Spinal cord (tissue), 10 donors: ENCODE measurements around the gene TUSC2. TPM values are rescaled to one million over a fixed set of nuclear protein-coding genes. Genes with fewer than 3 reads are reported as not detected.

ENCODE experiments used
- DNase-seq, 6 donors: peaks; one replicate each; pipeline versions ENCODE4 v3.0.0 to v3.0.0-alpha.2; 2013 to 2015; ENCODE audit warnings: low spot score in 6 of 6, low read depth in 4 of 6
- H3K27ac ChIP-seq: one replicate; pipeline ENCODE4 v1.5.1; 2013; ENCODE audit warnings: low read depth, low read length, control low read depth
- H3K27me3 ChIP-seq: one replicate; pipeline ENCODE4 v1.6.1; 2013; ENCODE audit warnings: low read length; ENCODE audit not compliant: control insufficient read depth, insufficient read depth
- H3K36me3 ChIP-seq: one replicate; pipeline ENCODE4 v1.6.1; 2013; ENCODE audit warnings: low read length; ENCODE audit not compliant: control insufficient read depth, insufficient read depth
- H3K4me1 ChIP-seq: one replicate; pipeline ENCODE4 v1.6.1; 2013; ENCODE audit warnings: low read length; ENCODE audit not compliant: control insufficient read depth, insufficient read depth
- H3K4me3 ChIP-seq: one replicate; pipeline ENCODE4 v1.5.1; 2013; ENCODE audit warnings: low read depth, low read length, control low read depth
- H3K9me3 ChIP-seq: one replicate; pipeline ENCODE4 v1.6.1; 2013; ENCODE audit warnings: low read length; ENCODE audit not compliant: control insufficient read depth, insufficient read depth
- WGBS: methylation state at CpG from one replicate; pipeline ENCODE4 v1.1.5; 2013; ENCODE audit warnings: missing lambda C conversion rate; ENCODE audit not compliant: insufficient coverage; 5-methylcytosine and 5-hydroxymethylcytosine counted together
- polyA plus RNA-seq, 2 donors: library from polyadenylated mRNA; unstranded; fragments of 120-200 nt; gene quantifications; one replicate each; pipeline ENCODE4 v1.2.1, GENCODE V29; 2013; ENCODE audit not compliant: insufficient read length in 2 of 2
- total RNA-seq, 2 donors: library from RNA; depleted of rRNA in 1 of 2; stranded (reverse); fragments of 120-200 nt in 1 of 2; fragments of >200 nt in 1 of 2; gene quantifications; one replicate each; pipeline versions ENCODE4 v1.2.3 to v1.2.4, GENCODE V29; 2013 to 2014
- donor health status: healthy.

TUSC2 gene
- total and polyA plus RNA-seq, 4 donors: 17.0 to 50.7 (median 37.2) TPM

DNA sequence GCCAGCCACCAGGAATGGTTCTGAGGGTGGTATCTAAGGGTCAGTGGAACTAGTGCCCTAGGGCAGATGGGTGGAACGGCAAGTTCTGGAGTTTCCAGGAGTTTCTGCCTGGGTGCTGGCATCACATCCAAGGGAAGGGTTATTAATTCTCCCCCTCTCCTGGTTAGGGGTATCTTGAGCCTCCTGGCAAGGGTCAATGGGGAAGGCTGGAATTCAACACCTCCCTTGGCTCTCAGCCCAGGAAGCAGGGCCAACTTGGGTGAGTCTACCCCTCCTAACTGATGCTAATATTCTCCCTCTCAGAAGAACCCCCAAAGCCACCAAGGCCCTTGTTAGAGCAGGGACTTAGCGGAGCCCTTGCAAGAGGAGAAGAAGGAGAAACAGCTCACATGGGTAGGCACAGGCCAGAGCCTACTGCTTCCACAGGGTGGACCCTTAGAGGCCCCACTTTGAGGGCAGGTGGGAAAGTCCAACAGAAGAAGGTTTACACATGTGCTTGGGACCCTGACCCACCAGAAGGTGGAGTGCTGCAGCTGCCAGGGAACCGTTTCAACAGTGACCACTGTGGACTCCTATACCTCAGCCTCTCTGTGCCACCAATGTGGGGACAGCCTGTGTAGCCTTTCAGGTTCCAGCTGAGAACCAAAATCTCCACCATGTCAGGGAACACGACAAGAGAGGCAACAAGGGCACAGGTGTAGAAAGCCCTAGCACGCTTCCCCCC is 28.0 kb upstream of the TUSC2 start:
- H3K4me1 ChIP-seq: peaks cover 58% of the 10 kb centered on the region
- H3K4me3 ChIP-seq: no peak overlapping the region

DNA sequence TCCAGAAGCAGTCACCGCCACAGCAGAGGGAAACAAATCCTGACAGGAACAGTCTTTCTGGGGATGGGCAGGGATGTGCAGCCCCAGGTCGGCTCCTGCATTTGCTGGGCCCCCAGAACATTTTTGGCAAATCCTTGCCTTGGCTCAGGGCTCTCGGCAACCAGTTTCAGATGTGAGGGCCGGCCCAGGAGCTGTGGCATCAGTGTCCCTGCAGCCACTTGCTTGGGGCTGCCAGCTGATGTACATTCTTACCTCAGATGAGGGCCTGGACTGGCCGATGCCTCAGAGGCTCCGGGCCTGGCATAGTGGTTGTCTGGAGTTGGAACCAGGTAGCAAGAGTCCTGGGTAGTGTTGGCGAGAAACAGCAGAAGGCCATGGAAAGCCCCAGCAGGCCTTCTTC is 26.8 kb upstream of the TUSC2 start:
- no peak overlapping the region for H3K27ac ChIP-seq
- H3K27me3 ChIP-seq: no peaks in the 10 kb centered on the region
- peaks cover 63% of the 10 kb centered on the region for H3K4me1 ChIP-seq
- peaks cover 65% of the 10 kb centered on the region for H3K36me3 ChIP-seq
- WGBS: 89% methylated on average over 7 of the region's 7 CpGs
- no peaks in the 10 kb centered on the region for H3K9me3 ChIP-seq
- DNase-seq: no peak
- H3K4me3 ChIP-seq: no peak overlapping the region

More for the DNA sequence above, 28.0 kb upstream of the TUSC2 start:
- no peak for DNase-seq
- WGBS: 60% methylated on average over 4 of the region's 5 CpGs
- H3K36me3 ChIP-seq: peaks cover 65% of the 10 kb centered on the region
- no peaks in the 10 kb centered on the region for H3K9me3 ChIP-seq
- H3K27ac ChIP-seq: no peak overlapping the region
- H3K27me3 ChIP-seq: no peaks in the 10 kb centered on the region

DNA sequence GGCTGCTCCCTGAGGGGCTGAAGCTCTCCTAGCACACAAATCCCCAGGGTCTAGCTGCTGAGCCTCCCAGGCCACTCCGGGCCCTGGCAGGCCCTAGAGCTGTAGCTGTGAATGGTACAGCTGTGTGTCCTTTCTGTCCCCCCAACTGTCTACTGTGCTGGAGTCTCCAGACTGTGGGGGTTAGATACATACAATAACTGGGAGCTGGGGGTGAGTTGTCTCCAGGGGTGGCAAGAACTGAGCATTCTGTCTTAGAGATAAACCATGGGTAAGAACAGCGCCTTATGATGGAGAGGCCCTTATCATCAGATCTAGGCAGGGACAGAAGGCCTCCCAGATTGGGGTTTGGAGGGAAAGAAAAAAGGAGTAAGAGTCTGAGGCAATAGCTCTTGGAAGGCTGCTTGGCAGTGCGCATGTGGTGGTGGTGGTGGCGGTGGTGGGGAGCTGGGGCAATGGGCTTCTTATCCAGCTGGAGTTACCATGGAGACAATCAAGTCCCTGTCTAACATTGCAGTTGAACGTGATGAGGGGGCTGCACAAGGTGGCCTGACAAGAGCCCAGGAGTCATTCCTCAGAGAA is 26.3 kb upstream of the TUSC2 start:
- WGBS: 67% methylated on average over 4 of the region's 5 CpGs
- H3K4me1 ChIP-seq: peaks cover 66% of the 10 kb centered on the region
- no peaks in the 10 kb centered on the region for H3K27me3 ChIP-seq
- H3K9me3 ChIP-seq: no peaks in the 10 kb centered on the region
- no peak for DNase-seq
- H3K27ac ChIP-seq: no peak overlapping the region
- peaks cover 69% of the 10 kb centered on the region for H3K36me3 ChIP-seq
- no peak overlapping the region for H3K4me3 ChIP-seq

DNA sequence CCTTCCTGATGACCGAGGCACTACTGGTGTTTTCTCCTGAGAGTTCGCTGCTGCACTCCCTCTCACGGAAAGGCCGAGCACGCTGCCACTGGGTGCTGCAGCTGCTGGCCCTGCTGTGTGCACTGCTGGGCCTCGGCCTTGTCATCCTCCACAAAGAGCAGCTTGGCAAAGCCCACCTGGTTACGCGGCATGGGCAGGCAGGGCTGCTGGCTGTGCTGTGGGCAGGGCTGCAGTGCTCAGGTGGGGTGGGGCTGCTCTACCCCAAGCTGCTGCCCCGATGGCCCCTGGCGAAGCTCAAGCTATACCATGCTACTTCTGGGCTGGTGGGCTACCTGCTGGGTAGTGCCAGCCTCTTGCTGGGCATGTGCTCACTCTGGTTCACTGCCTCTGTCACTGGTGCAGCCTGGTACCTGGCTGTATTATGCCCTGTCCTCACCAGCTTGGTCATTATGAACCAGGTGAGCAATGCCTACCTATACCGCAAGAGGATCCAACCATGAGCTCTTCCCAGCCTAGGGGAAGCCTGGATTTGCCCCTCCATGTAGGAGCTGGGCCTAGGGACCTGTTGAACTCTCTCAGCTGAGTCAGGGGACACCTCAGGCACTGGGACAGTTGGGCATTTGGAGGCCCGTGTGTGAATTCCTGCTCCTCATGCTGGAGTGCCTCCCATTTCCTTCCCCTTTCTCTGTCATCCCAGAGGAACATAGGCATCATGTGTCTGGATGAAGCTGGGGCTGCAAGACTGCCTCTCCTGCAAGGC is 25.4 kb upstream of the TUSC2 start:
- WGBS: 90% methylated on average over 11 of the region's 12 CpGs
- DNase-seq: no peak
- Histone ChIP-seq H3K27me3 (no peaks in the 10 kb centered on the region), H3K27ac (no peak overlapping the region), H3K36me3 (peaks cover 73% of the 10 kb centered on the region), H3K4me3 (no peak overlapping the region), H3K9me3 (no peaks in the 10 kb centered on the region), H3K4me1 (peaks cover 67% of the 10 kb centered on the region)

DNA sequence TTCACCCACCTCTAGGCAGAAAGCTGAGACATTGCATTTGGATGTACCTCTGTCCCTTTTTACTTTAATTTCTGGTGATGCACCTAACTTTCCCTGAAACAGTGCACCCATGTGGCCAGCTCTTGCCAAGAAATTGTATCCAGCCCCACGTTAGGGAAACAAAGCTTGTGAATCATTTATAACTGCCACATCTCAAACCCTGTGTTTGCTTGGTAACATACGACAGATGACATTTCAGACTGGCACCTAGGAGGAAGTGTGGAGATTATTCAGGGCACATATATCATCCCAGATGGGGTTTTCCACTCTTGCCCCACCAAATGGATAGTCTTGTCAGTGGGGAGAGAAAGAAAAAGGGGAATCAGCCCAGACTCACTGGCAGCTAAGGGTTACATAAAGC is 24.8 kb upstream of the TUSC2 start:
- H3K27ac ChIP-seq: no peak overlapping the region
- peaks cover 74% of the 10 kb centered on the region for H3K36me3 ChIP-seq

DNA sequence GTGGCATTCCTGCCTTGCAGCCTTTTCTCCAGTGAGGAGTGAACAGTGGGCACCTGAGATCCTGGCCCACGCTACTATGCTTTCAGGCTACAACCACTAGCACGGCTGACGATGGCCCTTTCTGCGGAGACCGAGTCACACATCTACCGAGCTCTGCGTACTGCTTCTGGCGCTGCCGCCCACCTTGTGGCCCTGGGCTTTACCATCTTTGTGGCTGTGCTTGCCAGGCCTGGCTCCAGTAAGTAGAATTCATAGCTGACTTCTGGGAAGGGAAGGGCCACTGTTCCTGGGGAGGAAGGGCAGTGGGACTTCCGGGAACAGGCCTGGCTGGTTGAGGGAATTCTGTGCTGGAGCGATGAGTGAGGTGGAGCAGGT is 23.3 kb upstream of the TUSC2 start:
- 53% methylated on average over 10 of the region's 11 CpGs for WGBS
- Histone ChIP-seq H3K36me3 (peaks cover 65% of the 10 kb centered on the region), H3K4me3 (peak overlapping the region; percentile 91), H3K4me1 (peaks cover 61% of the 10 kb centered on the region), H3K27ac (peak overlapping the region; percentile 95), H3K27me3 (no peaks in the 10 kb centered on the region), H3K9me3 (no peaks in the 10 kb centered on the region)
- DNase-seq: no peak

More for the DNA sequence above, 24.8 kb upstream of the TUSC2 start:
- no peak overlapping the region for H3K4me3 ChIP-seq
- WGBS: no CpG with 5 or more reads among the region's 2 CpGs
- no peaks in the 10 kb centered on the region for H3K27me3 ChIP-seq
- DNase-seq: no peak
- H3K4me1 ChIP-seq: peaks cover 66% of the 10 kb centered on the region
- H3K9me3 ChIP-seq: no peaks in the 10 kb centered on the region

DNA sequence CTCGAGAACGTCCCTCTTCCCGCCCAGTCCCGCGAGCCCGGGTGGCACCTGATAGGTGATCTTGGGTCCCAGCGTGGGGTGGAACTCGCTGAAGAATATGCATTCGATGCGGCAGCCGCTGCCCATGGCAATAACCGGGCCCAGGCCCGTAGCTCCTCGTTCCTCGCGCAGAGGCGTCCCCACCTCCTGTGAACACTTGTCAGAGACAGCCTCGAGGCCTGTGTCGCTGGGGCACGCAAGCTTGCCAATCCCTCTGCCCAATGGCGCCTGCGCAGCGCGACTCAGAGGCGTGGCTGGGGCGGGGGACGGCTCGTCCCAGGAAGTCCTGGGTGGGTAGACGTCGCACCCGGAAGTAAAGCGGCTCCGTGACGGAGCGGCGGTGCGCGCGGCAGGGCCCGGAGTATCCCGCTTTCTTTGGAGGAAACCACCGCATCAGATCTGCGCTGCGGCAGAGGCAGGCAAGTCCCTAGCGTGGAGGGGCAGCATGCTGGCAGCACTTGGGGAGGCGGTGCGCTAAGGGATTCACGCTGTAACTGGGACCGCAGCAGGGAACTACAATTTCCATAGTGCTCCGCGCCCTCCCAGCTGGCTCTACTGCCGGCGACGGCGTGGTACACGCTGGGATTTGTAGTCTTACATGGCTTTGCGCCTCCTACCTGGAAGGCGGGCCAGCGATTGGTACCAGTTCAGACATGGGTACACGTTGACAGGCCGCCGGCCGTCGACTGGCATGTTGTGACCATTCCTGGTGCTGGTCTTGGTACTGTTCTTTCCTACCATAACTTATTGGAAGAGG is 22.7 kb upstream of the TUSC2 start, which contains the start of the genes CYB561D2 and NPRL2:
CYB561D2 (plus strand) TSS at position 336 of the 796 bp plus-strand sequence. CDS start 572 bp downstream, outside the sequence.
NPRL2 (minus strand) TSS at position 249 of the 796 bp plus-strand sequence; CDS start at position 126, 123 bp downstream.
- WGBS: under 1% methylated on average over 64 of the region's 64 CpGs
- Histone ChIP-seq H3K27me3 (no peaks in the 10 kb centered on the region), H3K27ac (peak within 1 kb of the TSS; percentile 95), H3K4me3 (peak within 1 kb of the TSS; percentile 91), H3K36me3 (peaks cover 61% of the 10 kb centered on the region), H3K9me3 (no peaks in the 10 kb centered on the region), H3K4me1 (peaks cover 60% of the 10 kb centered on the region)
- DNase-seq: peak; percentile 89 to 98 (median 93)

DNA sequence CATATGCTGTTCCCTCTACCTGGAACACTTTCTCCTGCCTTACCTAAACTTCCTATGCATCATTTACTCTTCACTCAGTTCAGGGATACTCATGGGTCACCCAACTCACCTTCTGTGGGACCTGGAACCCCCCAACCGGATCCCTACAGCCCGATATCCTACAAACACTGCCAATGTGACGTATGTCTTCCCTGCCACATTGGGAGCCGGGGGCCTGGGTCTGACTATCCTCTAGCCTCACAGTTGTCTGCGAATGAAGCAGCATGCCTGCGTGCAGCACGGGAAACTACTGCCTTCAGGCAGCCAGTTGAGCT is 22.1 kb upstream of the TUSC2 start:
- DNase-seq: no peak
- H3K9me3 ChIP-seq: no peaks in the 10 kb centered on the region
- H3K4me3 ChIP-seq: peak overlapping the region; percentile 91
- peaks cover 56% of the 10 kb centered on the region for H3K36me3 ChIP-seq
- 11% methylated on average over 6 of the region's 7 CpGs for WGBS
- peaks cover 60% of the 10 kb centered on the region for H3K4me1 ChIP-seq
- peaks cover 3% of the 10 kb centered on the region for H3K27me3 ChIP-seq
- peak overlapping the region; percentile 95 for H3K27ac ChIP-seq

DNA sequence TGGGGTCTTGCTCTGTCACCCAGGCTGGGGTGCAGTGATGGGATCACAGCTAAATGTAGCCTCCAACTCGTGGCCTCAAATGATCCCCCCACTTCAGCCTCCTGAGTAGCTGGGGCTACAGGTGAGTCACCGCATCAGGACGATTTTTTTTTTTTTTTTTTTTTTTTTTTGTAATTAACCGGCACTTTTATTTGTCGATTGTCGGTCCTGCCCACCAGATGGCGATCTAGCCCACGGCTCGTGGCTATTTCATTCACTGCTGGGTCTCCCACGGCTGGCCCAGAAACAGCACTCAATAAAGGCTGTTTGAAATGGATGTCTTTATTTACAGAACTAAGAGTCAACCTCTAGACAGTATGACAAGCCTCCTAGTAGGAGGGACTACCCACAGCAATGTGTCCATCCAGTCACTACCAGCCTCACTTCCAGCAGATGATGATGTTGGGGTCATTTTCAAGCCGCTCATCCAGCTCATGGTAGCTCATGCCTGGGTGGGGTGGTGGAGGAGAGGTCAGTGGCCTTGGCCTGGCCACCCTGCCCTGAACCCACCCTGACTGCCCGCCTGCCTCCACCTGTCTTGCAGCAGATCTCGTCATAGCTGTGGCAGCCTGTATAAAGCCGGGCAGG is 19.3 kb upstream of the TUSC2 start:
- Histone ChIP-seq H3K36me3 (peaks cover 41% of the 10 kb centered on the region), H3K27ac (no peak overlapping the region), H3K4me1 (peaks cover 64% of the 10 kb centered on the region), H3K4me3 (no peak overlapping the region), H3K27me3 (peaks cover 4% of the 10 kb centered on the region), H3K9me3 (no peaks in the 10 kb centered on the region)
- peak in 4 of 6 donors; percentile 59 to 96 (median 80) for DNase-seq
- 79% methylated on average over 3 of the region's 14 CpGs for WGBS
